Body of pancreas (tissue), 4 donors: Measurements from ENCODE around the gene SLC6A16. TPM values are rescaled to one million over a fixed set of nuclear protein-coding genes. Genes with fewer than 3 reads are reported as not detected.
A peak's percentile ranks its signal among the peaks of the same experiment; 100 is the strongest.

Experiments
- ATAC-seq: fragments of 150-250 bp; one replicate; pipeline ENCODE4 v1.9.1; 2016
- DNase-seq, 4 donors: peaks; one replicate each; pipeline ENCODE4 v3.0.0-alpha.2; 2019
- H3K27ac ChIP-seq, 4 donors: fragments of 200-600 bp; sonication (generic); 1 replicate in 3 of 4; 2 replicates in 1 of 4; pipeline versions ENCODE4 v1.5.1 to v1.6.1; 2016 to 2019; ENCODE audit warnings: mild to moderate bottlenecking in 1 of 4, mixed read lengths in 1 of 4, moderate library complexity in 1 of 4
- H3K27me3 ChIP-seq, 2 donors: fragments of 200-600 bp; sonication (generic); one replicate each; pipeline ENCODE4 v1.6.0; 2016; ENCODE audit warnings: mild to moderate bottlenecking in 1 of 2
- H3K36me3 ChIP-seq, 2 donors: fragments of 200-600 bp; sonication (generic); replicated peaks in 1 of 2; 2 replicates each; pipeline ENCODE4 v1.5.1; 2016; ENCODE audit warnings: low read depth in 2 of 2; ENCODE audit not compliant: insufficient read depth in 1 of 2
- H3K4me1 ChIP-seq: fragments of 200-600 bp; sonication (generic); one replicate; pipeline ENCODE4 v1.6.0; 2016
- H3K4me3 ChIP-seq, 2 donors: fragments of 200-600 bp; sonication (generic); 1 replicate in 1 of 2; 2 replicates in 1 of 2; pipeline ENCODE4 v1.5.1; 2016 to 2019
- H3K9me3 ChIP-seq, 3 donors: fragments of 200-600 bp; sonication (generic); 1 replicate in 2 of 3; 2 replicates in 1 of 3; pipeline ENCODE4 v1.5.1; 2016
- POLR2A ChIP-seq, 3 donors: fragments of 450-650 bp; IDR thresholded peaks; one replicate each; pipeline ENCODE4 v1.6.1; 2016; ENCODE audit warnings: antibody characterized with exemption in 3 of 3, mild to moderate bottlenecking in 2 of 3
- WGBS, 2 donors: methylation state at CpG; one replicate each; pipeline ENCODE4 v1.1.5; 2017; 5-methylcytosine and 5-hydroxymethylcytosine counted together
- intact Hi-C: fragments of 100-400 bp; cut with DNase I; formaldehyde crosslinking; loops from one replicate; pipeline ENCODE4 v1.15.1; 2023
- total RNA-seq, 2 donors: library from RNA; depleted of rRNA; stranded (reverse); fragments of >200 nt; gene quantifications; one replicate each; pipeline ENCODE4 v1.1.0, GENCODE V29; 2016
- TF ChIP-seq, protein P1 (sequence below), 7 experiments: fragments of 450-650 bp in 4 of 7; fragments of 200-600 bp in 3 of 7; sonication (generic) in 3 of 7; IDR thresholded peaks; one replicate each; pipeline ENCODE4 v1.5.1; 2016 to 2019; ENCODE audit warnings: antibody characterized with exemption in 7 of 7

Gene SLC6A16
- total RNA-seq, 2 donors from 2014 or later, result 0.99 to 1.6 TPM

GRCh38 chr19:49344505-49345423, 19.8 kb upstream of the SLC6A16 start:
- no peak for TF ChIP-seq POLR2A (IDR thresholded peaks at IDR 0.05)
- TF ChIP-seq, protein P1, sequence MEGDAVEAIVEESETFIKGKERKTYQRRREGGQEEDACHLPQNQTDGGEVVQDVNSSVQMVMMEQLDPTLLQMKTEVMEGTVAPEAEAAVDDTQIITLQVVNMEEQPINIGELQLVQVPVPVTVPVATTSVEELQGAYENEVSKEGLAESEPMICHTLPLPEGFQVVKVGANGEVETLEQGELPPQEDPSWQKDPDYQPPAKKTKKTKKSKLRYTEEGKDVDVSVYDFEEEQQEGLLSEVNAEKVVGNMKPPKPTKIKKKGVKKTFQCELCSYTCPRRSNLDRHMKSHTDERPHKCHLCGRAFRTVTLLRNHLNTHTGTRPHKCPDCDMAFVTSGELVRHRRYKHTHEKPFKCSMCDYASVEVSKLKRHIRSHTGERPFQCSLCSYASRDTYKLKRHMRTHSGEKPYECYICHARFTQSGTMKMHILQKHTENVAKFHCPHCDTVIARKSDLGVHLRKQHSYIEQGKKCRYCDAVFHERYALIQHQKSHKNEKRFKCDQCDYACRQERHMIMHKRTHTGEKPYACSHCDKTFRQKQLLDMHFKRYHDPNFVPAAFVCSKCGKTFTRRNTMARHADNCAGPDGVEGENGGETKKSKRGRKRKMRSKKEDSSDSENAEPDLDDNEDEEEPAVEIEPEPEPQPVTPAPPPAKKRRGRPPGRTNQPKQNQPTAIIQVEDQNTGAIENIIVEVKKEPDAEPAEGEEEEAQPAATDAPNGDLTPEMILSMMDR (IDR thresholded peaks at IDR 0.05), result no peak
- H3K4me3 ChIP-seq, result no peak overlapping the region
- 85 to 93% methylated on average over 8 to 11 of the region's 11 CpGs for WGBS, 2 donors
- DNase-seq (no peak), ATAC-seq (no peak)
- H3K4me1 ChIP-seq, result peaks cover 27% of the 10 kb centered on the region
- intact Hi-C loops, result no loop called here
- no peak overlapping the region for H3K27ac ChIP-seq
- no peaks in the 10 kb centered on the region for H3K27me3 ChIP-seq
- no peaks in the 10 kb centered on the region for H3K9me3 ChIP-seq
- peaks cover 0 to 13% of the 10 kb centered on the region in 2 donors for H3K36me3 ChIP-seq

DNA sequence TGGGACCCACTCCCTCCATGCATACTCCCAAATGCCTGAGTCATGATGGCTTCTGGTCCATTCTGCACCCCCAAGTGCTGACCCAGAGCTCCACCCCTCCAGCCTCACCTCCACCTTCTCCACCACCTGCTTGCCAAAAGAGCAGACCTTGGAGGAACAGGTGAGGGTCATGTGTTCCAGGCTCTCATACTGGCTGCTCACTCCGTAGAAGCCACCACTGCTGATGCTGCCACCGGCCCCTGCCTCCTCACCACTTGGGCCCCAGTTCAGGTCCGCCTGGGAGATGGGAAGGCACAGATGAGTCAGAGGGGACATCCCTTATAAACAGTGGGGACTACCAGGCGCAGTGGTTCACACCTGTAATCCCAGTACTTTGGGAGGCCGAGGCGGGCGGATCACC, 18.1 kb upstream of the SLC6A16 start:
- peaks cover 0 to 13% of the 10 kb centered on the region in 2 donors for H3K36me3 ChIP-seq
- no peak for ATAC-seq
- 96 to 100% methylated on average over 1 to 7 of the region's 7 CpGs for WGBS, 2 donors

GRCh38 chr19:49342291-49342721, 17.3 kb upstream of the SLC6A16 start:
- ATAC-seq (no peak), DNase-seq (no peak)
- intact Hi-C loops, result no loop called here
- WGBS, 2 donors, result 95% methylated on average over 11 of the region's 11 CpGs; no CpG with 5 or more reads in 1 of the 2 donors
- peaks cover 30% of the 10 kb centered on the region for H3K4me1 ChIP-seq
- H3K27ac ChIP-seq, result no peak overlapping the region
- H3K9me3 ChIP-seq, result no peaks in the 10 kb centered on the region
- no peak overlapping the region for H3K4me3 ChIP-seq
- peaks cover 0 to 13% of the 10 kb centered on the region in 2 donors for H3K36me3 ChIP-seq
- H3K27me3 ChIP-seq, result no peaks in the 10 kb centered on the region
- no peak for TF ChIP-seq POLR2A (IDR thresholded peaks at IDR 0.05)
- TF ChIP-seq, protein P1 (IDR thresholded peaks at IDR 0.05), result no peak

More for the DNA sequence above, 18.1 kb upstream of the SLC6A16 start:
- TF ChIP-seq POLR2A (IDR thresholded peaks at IDR 0.05), result no peak
- TF ChIP-seq, protein P1 (IDR thresholded peaks at IDR 0.05), result no peak
- Histone ChIP-seq H3K4me1 (peaks cover 32% of the 10 kb centered on the region), H3K27ac (no peak overlapping the region), H3K4me3 (no peak overlapping the region), H3K9me3 (no peaks in the 10 kb centered on the region), H3K27me3 (no peaks in the 10 kb centered on the region)
- DNase-seq, result no peak
- intact Hi-C loops, result no loop called here

DNA sequence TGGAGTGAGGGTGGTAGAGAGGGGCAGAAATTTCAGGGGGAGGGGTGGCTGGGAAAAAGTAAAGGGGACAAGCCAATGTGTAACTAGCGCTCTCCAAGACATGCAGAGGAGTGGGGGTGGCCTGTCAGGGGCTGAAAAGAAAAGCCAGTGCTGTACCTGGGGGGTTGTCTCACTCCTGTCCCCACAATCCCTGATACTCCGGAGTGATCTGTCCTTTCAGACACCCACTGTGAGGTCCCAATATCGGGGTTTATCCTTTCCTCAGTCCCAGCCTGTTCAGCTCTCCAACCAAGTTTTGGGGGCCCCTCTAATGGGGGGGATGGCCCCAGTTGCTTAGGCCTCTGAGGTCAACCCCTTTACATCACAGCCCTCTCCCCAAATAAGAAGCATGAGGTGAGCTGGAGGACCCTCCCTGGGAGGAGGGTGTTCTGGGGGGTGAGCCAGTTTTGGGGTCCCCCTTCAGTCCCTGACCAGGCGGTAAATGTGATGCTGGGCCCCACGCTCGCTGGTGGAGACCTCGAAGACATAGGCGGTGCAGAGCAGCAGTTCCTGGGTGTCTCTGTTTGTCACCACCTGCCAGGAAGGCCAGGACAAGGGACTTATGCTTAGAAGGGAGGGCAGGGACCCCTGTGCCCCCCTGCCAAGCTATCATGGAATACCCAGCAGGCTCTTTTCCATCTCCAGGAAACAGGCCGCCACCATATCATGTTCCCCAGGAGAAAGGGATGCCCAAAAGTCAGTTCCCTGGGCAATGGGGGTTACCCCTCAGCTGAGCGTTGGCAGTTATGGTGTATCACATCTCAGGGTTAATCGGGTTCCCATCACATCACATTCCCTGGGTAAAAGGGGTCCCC, 16.1 kb upstream of the SLC6A16 start:
- 91 to 93% methylated on average over 4 to 11 of the region's 11 CpGs for WGBS, 2 donors
- peaks cover 30% of the 10 kb centered on the region for H3K4me1 ChIP-seq
- ATAC-seq (no peak), DNase-seq (no peak)
- H3K4me3 ChIP-seq, result no peak overlapping the region
- no peaks in the 10 kb centered on the region for H3K9me3 ChIP-seq
- intact Hi-C loops, result no loop called here
- H3K36me3 ChIP-seq, result peaks cover 0 to 7% of the 10 kb centered on the region in 2 donors
- peak overlapping the region; percentile 88 to 98 (median 96) for H3K27ac ChIP-seq
- TF ChIP-seq POLR2A (IDR thresholded peaks at IDR 0.05), result no peak
- TF ChIP-seq, protein P1 (IDR thresholded peaks at IDR 0.05), result no peak
- no peaks in the 10 kb centered on the region for H3K27me3 ChIP-seq
